Endodermal cell (in vitro differentiated cells): ENCODE data around the gene GPC6. TPM values are rescaled to one million over a fixed set of nuclear protein-coding genes. Genes with fewer than 3 reads are reported as not detected.

Experiments
- DNase-seq: peaks from one replicate; pipeline ENCODE4 v3.0.0-alpha.2; 2017
- H3K27ac ChIP-seq: 2 replicates; pipeline ENCODE4 v1.5.1; 2013; ENCODE audit warnings: mild to moderate bottlenecking, low read depth, low read length, moderate library complexity
- H3K27me3 ChIP-seq: 2 replicates; pipeline ENCODE4 v1.6.1; 2013; ENCODE audit warnings: mild to moderate bottlenecking, low read length, moderate library complexity; ENCODE audit not compliant: insufficient read depth, control insufficient read depth, poor library complexity, severe bottlenecking
- H3K36me3 ChIP-seq: 2 replicates; pipeline ENCODE4 v1.7.0; 2013; ENCODE audit warnings: mild to moderate bottlenecking, low read length, moderate library complexity; ENCODE audit not compliant: control insufficient read depth, insufficient read depth
- H3K4me1 ChIP-seq: one replicate; pipeline ENCODE4 v1.7.0; 2013; ENCODE audit warnings: low read length; ENCODE audit not compliant: control insufficient read depth, insufficient read depth
- H3K4me3 ChIP-seq: 2 replicates; pipeline ENCODE4 v1.5.1; 2013; ENCODE audit warnings: mild to moderate bottlenecking, low read length, moderate library complexity
- H3K9ac ChIP-seq: 2 replicates; pipeline ENCODE4 v1.6.1; 2013; ENCODE audit warnings: mild to moderate bottlenecking, low read length, moderate library complexity; ENCODE audit not compliant: poor library complexity, severe bottlenecking; ENCODE audit errors: extremely low read depth
- H3K9me3 ChIP-seq: 2 replicates; pipeline ENCODE4 v1.6.1; 2013; ENCODE audit warnings: mild to moderate bottlenecking, low read length, moderate library complexity; ENCODE audit not compliant: control insufficient read depth
- H3K27ac Mint-ChIP-seq: 2 replicates; pipeline ENCODE4 v1.8.0; 2020; ENCODE audit warnings: mixed read lengths
- H3K27me3 Mint-ChIP-seq: 2 replicates; pipeline ENCODE4 v1.8.0; 2021; ENCODE audit warnings: mild to moderate bottlenecking, mixed read lengths; ENCODE audit not compliant: insufficient read depth
- H3K36me3 Mint-ChIP-seq: 2 replicates; pipeline ENCODE4 v1.8.0; 2020; ENCODE audit warnings: low read depth, mixed read lengths
- H3K4me1 Mint-ChIP-seq: 2 replicates; pipeline ENCODE4 v1.8.0; 2020; ENCODE audit warnings: mixed read lengths
- H3K4me3 Mint-ChIP-seq: 2 replicates; pipeline ENCODE4 v1.8.0; 2020; ENCODE audit warnings: mild to moderate bottlenecking, moderate library complexity, mixed read lengths
- H3K9me3 Mint-ChIP-seq: 2 replicates; pipeline ENCODE4 v1.8.0; 2020; ENCODE audit warnings: mild to moderate bottlenecking, mixed read lengths
- CTCF ChIP-seq: fragments of 200-600 bp; sonication (generic); conservative IDR thresholded peaks from 2 replicates; pipeline ENCODE4 v1.5.0; 2021; ENCODE audit warnings: antibody characterized with exemption, mild to moderate bottlenecking
- WGBS, 2 experiments: methylation state at CpG; one replicate each; pipeline versions ENCODE4 v1.1.5 to v1.1.7; 2013; ENCODE audit warnings: missing lambda C conversion rate in 2 of 2, mixed read lengths in 1 of 2; ENCODE audit not compliant: insufficient coverage in 1 of 2, insufficient read length in 1 of 2; 5-methylcytosine and 5-hydroxymethylcytosine counted together
- total RNA-seq, 2 donors: library from RNA; stranded (reverse); fragmentation: NEBNext Ultra II Directional in 1 of 2; extraction: Animal tissue kit (Norgen Biotek cat#: 25700) in 1 of 2; gene quantifications; 2 replicates in 1 of 2; 3 replicates in 1 of 2; pipeline ENCODE4 v1.2.1, GENCODE V29; 2021

Gene GPC6
- total RNA-seq, 2 donors from 2014 or later, result 69.6 to 80.4 TPM

DNA sequence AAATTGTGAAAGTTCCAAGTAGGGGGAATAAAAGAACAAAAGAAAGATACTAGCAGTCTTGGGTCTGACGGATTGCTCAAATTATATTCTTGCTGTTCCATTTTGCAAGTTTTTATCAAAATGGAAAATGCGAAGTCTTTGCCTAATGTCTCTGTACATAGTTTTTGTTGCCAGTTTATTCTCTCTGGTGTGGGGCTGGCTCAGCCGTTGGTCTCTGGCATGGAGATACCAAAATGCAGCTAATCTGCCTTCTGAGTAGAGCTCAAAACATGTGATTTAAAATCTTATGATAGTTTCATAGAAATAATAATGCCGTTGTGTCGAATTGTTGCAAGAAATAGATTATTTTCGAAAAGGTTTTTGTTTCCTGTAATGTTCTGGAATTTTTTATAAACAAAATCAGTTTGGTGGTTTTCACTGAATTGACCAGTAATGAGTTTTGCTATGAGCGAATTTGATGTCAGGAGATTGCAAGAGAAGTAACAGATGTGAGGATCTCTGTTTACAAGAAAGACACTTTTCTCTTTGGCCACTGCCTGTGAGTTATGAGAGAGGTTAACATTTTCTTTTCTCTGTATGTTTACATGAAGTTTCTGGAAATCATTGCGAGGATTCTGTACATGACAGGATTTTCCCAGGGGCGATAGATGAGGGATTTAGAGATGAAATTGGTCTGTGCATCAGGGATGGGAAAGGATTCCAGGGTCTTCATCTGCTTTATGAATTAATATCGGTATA lies 1105.9 kb downstream of the GPC6 start:
- H3K4me1 ChIP-seq, result peaks cover 9% of the 10 kb centered on the region
- Mint-ChIP-seq H3K4me1 (peaks cover 24% of the 10 kb centered on the region), H3K27me3 (peaks cover 5% of the 10 kb centered on the region), H3K36me3 (no peaks in the 10 kb centered on the region), H3K27ac (no peak overlapping the region), H3K4me3 (no peak overlapping the region), H3K9me3 (no peaks in the 10 kb centered on the region)
- no peak overlapping the region for H3K9ac ChIP-seq
- H3K27ac ChIP-seq, result no peak overlapping the region
- H3K27me3 ChIP-seq, result no peaks in the 10 kb centered on the region
- H3K9me3 ChIP-seq, result no peaks in the 10 kb centered on the region
- no peaks in the 10 kb centered on the region for H3K36me3 ChIP-seq
- no peak for DNase-seq
- WGBS, 2 experiments, result 91 to 94% methylated on average over 9 to 10 of the region's 10 CpGs
- H3K4me3 ChIP-seq, result no peak overlapping the region
- no peak for TF ChIP-seq CTCF

GRCh38 chr13:94333131-94333820 lies 1106.7 kb downstream of the GPC6 start:
- WGBS, 2 experiments, result 89 to 100% methylated on average over 3 to 4 of the region's 4 CpGs
- peaks cover 16% of the 10 kb centered on the region for H3K4me1 Mint-ChIP-seq

More at GRCh38 chr13:94333131-94333820, 1106.7 kb downstream of the GPC6 start:
- no peaks in the 10 kb centered on the region for H3K36me3 ChIP-seq
- Mint-ChIP-seq H3K4me3 (no peak overlapping the region), H3K36me3 (peaks cover 3% of the 10 kb centered on the region), H3K27ac (no peak overlapping the region), H3K27me3 (peaks cover 5% of the 10 kb centered on the region), H3K9me3 (no peaks in the 10 kb centered on the region)
- no peaks in the 10 kb centered on the region for H3K27me3 ChIP-seq
- no peaks in the 10 kb centered on the region for H3K9me3 ChIP-seq
- no peak overlapping the region for H3K9ac ChIP-seq
- TF ChIP-seq CTCF, result no peak
- H3K4me1 ChIP-seq, result peaks cover 5% of the 10 kb centered on the region
- no peak overlapping the region for H3K27ac ChIP-seq
- H3K4me3 ChIP-seq, result no peak overlapping the region
- DNase-seq, result no peak
